ENCODE data around the gene MTHFR. TPM values are rescaled to one million over a fixed set of nuclear protein-coding genes. Genes with fewer than 3 reads are reported as not detected.

The MTHFR gene
- total RNA-seq, 1 experiment from 2014 or later, result 27.8 TPM

DNA sequence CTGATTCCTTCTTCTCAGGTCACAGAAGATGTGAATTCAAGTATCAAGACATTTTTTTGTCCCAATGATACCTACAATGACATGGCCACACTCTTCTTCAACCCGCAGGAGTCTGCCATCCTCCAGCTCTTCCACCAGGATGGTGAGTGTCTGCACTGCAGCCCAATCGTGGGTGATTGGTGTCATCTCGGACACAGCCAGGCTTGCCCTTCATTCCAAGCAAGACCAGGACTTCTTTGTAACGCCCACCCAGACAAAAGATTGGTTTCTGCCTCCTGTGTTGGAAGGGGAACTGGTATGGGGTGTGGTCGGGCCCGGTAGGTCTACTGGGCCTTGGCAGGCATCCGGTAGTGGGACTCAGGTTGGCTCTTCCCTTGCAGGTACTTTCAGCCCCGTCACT is 27.7 kb upstream of the MTHFR start:
- intact Hi-C loops (cut with micrococcal nuclease; ENCODE audit: unreplicated experiment), result no loop called here
- no peak overlapping the region for H3K27ac Mint-ChIP-seq (ENCODE audit: unreplicated experiment)
- no peak overlapping the region for H3K4me3 Mint-ChIP-seq (ENCODE audit: unreplicated experiment)
- TF ChIP-seq, protein P1, sequence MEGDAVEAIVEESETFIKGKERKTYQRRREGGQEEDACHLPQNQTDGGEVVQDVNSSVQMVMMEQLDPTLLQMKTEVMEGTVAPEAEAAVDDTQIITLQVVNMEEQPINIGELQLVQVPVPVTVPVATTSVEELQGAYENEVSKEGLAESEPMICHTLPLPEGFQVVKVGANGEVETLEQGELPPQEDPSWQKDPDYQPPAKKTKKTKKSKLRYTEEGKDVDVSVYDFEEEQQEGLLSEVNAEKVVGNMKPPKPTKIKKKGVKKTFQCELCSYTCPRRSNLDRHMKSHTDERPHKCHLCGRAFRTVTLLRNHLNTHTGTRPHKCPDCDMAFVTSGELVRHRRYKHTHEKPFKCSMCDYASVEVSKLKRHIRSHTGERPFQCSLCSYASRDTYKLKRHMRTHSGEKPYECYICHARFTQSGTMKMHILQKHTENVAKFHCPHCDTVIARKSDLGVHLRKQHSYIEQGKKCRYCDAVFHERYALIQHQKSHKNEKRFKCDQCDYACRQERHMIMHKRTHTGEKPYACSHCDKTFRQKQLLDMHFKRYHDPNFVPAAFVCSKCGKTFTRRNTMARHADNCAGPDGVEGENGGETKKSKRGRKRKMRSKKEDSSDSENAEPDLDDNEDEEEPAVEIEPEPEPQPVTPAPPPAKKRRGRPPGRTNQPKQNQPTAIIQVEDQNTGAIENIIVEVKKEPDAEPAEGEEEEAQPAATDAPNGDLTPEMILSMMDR (IDR thresholded peaks at IDR 0.05; ENCODE audit: insufficient read depth in 1 of 2, low read depth in 1 of 2, low read length in 1 of 2, severe bottlenecking in 1 of 2, unreplicated experiment in 1 of 2), result no peak
- Histone ChIP-seq H3K4me3 (ENCODE audit: low read depth, low read length) (no peak overlapping the region), H3K9me3 (no peaks in the 10 kb centered on the region), H3K36me3 (ENCODE audit: control insufficient read depth, insufficient read depth, low read length) (peaks cover 8% of the 10 kb centered on the region), H3K4me1 (no peaks in the 10 kb centered on the region), H3K27me3 (replicated peaks; ENCODE audit: control insufficient read depth, insufficient read depth, low read length) (no peaks in the 10 kb centered on the region)
- DNase-seq, result no peak
- H3K9me3 Mint-ChIP-seq (ENCODE audit: unreplicated experiment), result no peaks in the 10 kb centered on the region
- peaks cover 73% of the 10 kb centered on the region for H3K36me3 Mint-ChIP-seq (ENCODE audit: insufficient read depth, unreplicated experiment)
- no peaks in the 10 kb centered on the region for H3K27me3 Mint-ChIP-seq (ENCODE audit: insufficient read depth, unreplicated experiment)
- CTCF ChIA-PET, result no interaction called here
- POLR2A ChIA-PET, result no interaction called here
- BruUV-seq (replicated peaks), result no TSS peak
- H3K4me1 Mint-ChIP-seq (ENCODE audit: low read depth, unreplicated experiment), result no peaks in the 10 kb centered on the region

DNA sequence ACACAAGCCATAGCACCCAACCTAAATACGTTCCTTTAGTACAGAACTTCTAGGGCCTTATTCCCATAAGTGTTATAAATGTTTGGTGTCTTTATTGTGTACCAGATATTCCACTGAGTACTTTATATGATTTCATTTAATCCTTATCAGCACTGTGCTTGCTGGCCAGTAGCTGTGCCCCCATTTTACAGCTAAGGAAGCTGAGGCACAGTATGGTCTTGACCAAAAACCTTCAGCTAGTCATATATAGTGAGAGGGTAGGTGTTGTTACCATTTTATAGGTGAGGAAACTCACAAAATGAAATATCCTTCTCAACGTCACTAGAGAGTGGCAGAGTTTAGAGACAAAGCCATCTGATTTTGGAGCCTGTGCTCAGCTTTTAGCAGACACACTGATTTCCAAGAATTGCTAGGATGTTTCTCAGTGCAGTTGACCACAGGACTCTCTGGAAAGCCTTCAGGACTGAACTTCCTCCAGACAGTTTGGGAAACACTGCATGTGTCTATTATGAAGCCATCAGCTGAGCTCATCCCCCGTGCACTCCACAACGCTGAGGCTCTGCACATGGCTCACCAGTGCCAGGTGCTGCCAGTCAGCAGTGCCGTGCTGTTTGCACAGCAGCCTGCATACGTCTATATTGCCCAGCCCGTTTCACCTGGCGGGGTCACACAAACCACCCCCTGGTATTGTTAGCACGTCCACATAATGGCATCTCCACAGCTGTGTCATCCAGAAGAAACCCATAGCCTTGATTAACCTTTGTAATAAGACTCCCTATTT is 26.4 kb upstream of the MTHFR start:
- H3K36me3 ChIP-seq (ENCODE audit: control insufficient read depth, insufficient read depth, low read length), result peaks cover 6% of the 10 kb centered on the region
- intact Hi-C loops (cut with micrococcal nuclease; ENCODE audit: unreplicated experiment), result no loop called here
- no peaks in the 10 kb centered on the region for H3K27me3 ChIP-seq (replicated peaks; ENCODE audit: control insufficient read depth, insufficient read depth, low read length)
- no peaks in the 10 kb centered on the region for H3K9me3 ChIP-seq
- TF ChIP-seq, protein P1 (IDR thresholded peaks at IDR 0.05; ENCODE audit: insufficient read depth in 1 of 2, low read depth in 1 of 2, low read length in 1 of 2, severe bottlenecking in 1 of 2, unreplicated experiment in 1 of 2), result no peak
- H3K4me3 ChIP-seq (ENCODE audit: low read depth, low read length), result no peak overlapping the region
- DNase-seq, result no peak
- no peak overlapping the region for H3K4me3 Mint-ChIP-seq (ENCODE audit: unreplicated experiment)
- H3K9me3 Mint-ChIP-seq (ENCODE audit: unreplicated experiment), result no peaks in the 10 kb centered on the region
- H3K27ac Mint-ChIP-seq (ENCODE audit: unreplicated experiment), result no peak overlapping the region
- H3K4me1 ChIP-seq, result no peaks in the 10 kb centered on the region
- ChIA-PET CTCF (no interaction called here), POLR2A (interaction anchor here (0.5 kb wide), 1 partner anchor 101 kb away, joined by 4 read pairs; no protein-coding TSS in a partner anchor)
- H3K4me1 Mint-ChIP-seq (ENCODE audit: low read depth, unreplicated experiment), result no peaks in the 10 kb centered on the region
- no peaks in the 10 kb centered on the region for H3K27me3 Mint-ChIP-seq (ENCODE audit: insufficient read depth, unreplicated experiment)
- no TSS peak for BruUV-seq (replicated peaks)
- peaks cover 77% of the 10 kb centered on the region for H3K36me3 Mint-ChIP-seq (ENCODE audit: insufficient read depth, unreplicated experiment)

DNA sequence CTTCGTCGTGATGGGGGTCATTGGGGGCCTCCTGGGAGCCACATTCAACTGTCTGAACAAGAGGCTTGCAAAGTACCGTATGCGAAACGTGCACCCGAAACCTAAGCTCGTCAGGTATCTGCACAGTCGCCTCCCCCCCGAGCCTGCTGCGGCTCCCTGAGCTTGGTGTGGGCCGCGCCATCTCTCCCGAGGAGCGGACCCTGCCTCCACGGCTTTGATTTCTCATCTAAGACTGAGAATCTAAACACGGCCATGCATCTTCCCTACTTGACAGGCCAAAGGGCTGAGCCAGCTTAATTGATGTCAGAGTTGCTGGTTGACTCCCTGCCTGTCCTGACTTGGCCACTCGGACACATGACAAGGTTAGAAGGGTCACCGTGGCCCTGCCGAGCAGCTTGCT is 22.7 kb upstream of the MTHFR start:
- intact Hi-C loops (cut with micrococcal nuclease; ENCODE audit: unreplicated experiment), result no loop called here
- peak overlapping the region; percentile 42 for H3K27ac Mint-ChIP-seq (ENCODE audit: unreplicated experiment)
- no TSS peak for BruUV-seq (replicated peaks)
- TF ChIP-seq, protein P1 (IDR thresholded peaks at IDR 0.05; ENCODE audit: insufficient read depth in 1 of 2, low read depth in 1 of 2, low read length in 1 of 2, severe bottlenecking in 1 of 2, unreplicated experiment in 1 of 2), result no peak
- no peaks in the 10 kb centered on the region for H3K9me3 Mint-ChIP-seq (ENCODE audit: unreplicated experiment)
- H3K4me3 Mint-ChIP-seq (ENCODE audit: unreplicated experiment), result no peak overlapping the region
- Histone ChIP-seq H3K4me1 (no peaks in the 10 kb centered on the region), H3K4me3 (ENCODE audit: low read depth, low read length) (no peak overlapping the region), H3K27me3 (replicated peaks; ENCODE audit: control insufficient read depth, insufficient read depth, low read length) (no peaks in the 10 kb centered on the region), H3K36me3 (ENCODE audit: control insufficient read depth, insufficient read depth, low read length) (peaks cover 2% of the 10 kb centered on the region), H3K9me3 (no peaks in the 10 kb centered on the region)
- CTCF ChIA-PET, result no interaction called here
- no peaks in the 10 kb centered on the region for H3K4me1 Mint-ChIP-seq (ENCODE audit: low read depth, unreplicated experiment)
- DNase-seq, result no peak
- no peaks in the 10 kb centered on the region for H3K27me3 Mint-ChIP-seq (ENCODE audit: insufficient read depth, unreplicated experiment)
- POLR2A ChIA-PET, result no interaction called here
- H3K36me3 Mint-ChIP-seq (ENCODE audit: insufficient read depth, unreplicated experiment), result peaks cover 61% of the 10 kb centered on the region

All from Caco-2 (cell line).